A549 (cell line): ENCODE results near the gene ACBD5. TPM values are rescaled to one million over a fixed set of nuclear protein-coding genes. Genes with fewer than 3 reads are reported as not detected.

ENCODE experiments used
- CHD2 ChIP-seq: fragments of 150-350 bp; IDR thresholded peaks from 2 replicates; pipeline ENCODE4 v1.6.1; 2014; ENCODE audit warnings: low read length; ENCODE audit not compliant: partially characterized antibody
- CTCF ChIP-seq: fragments of >200 bp; sonication (Bioruptor Twin); formaldehyde crosslinking; IDR thresholded peaks from 3 replicates; pipeline ENCODE4 v1.5.1; 2016
- EHF ChIP-seq: fragments of 250-450 bp; sonication (Bioruptor Pico); IDR thresholded peaks from 2 replicates; pipeline ENCODE4 v1.5.0; 2020; ENCODE audit warnings: mild to moderate bottlenecking
- ELK1 ChIP-seq: fragments of 150-350 bp; IDR thresholded peaks from 2 replicates; pipeline ENCODE4 v1.6.1; 2014; ENCODE audit warnings: low read depth, mild to moderate bottlenecking, low read length
- FOSL2 ChIP-seq, 2 experiments: fragments of 450-650 bp in 1 of 2; fragments of >200 bp in 1 of 2; sonication (Bioruptor Twin) in 1 of 2; formaldehyde crosslinking; IDR thresholded peaks; 2 replicates each; pipeline versions ENCODE4 v1.5.0 to v1.6.1; 2016 to 2020; ENCODE audit warnings: mild to moderate bottlenecking in 1 of 2, moderate library complexity in 1 of 2
- GATA3 ChIP-seq: IDR thresholded peaks from 2 replicates; pipeline ENCODE4 v1.6.1; 2012; ENCODE audit warnings: borderline replicate concordance
- HDAC2 ChIP-seq: fragments of 200-600 bp; sonication (generic); IDR thresholded peaks from 2 replicates; pipeline ENCODE4 v1.6.1; 2016
- HEYL ChIP-seq: fragments of 250-450 bp; sonication (Bioruptor Pico); IDR thresholded peaks from 2 replicates; pipeline ENCODE4 v1.8.0; 2021; ENCODE audit warnings: mild to moderate bottlenecking, moderate library complexity
- HOXA7 ChIP-seq: fragments of 250-450 bp; sonication (Bioruptor Pico); IDR thresholded peaks from 2 replicates; pipeline ENCODE4 v1.5.0; 2020; ENCODE audit warnings: mild to moderate bottlenecking, moderate library complexity
- HOXB13 ChIP-seq: fragments of 250-450 bp; sonication (Bioruptor Pico); IDR thresholded peaks from 2 replicates; pipeline ENCODE4 v1.5.0; 2020; ENCODE audit warnings: low read depth, mild to moderate bottlenecking, moderate library complexity
- JUNB ChIP-seq: fragments of >200 bp; sonication (Bioruptor Twin); formaldehyde crosslinking; IDR thresholded peaks from 2 replicates; pipeline ENCODE4 v1.6.1; 2016
- KDM5A ChIP-seq: fragments of 200-600 bp; sonication (generic); IDR thresholded peaks from 2 replicates; pipeline ENCODE4 v1.6.1; 2016; ENCODE audit warnings: antibody characterized with exemption, mild to moderate bottlenecking
- MAX ChIP-seq: IDR thresholded peaks from 2 replicates; pipeline ENCODE4 v1.6.1; 2012
- MYC ChIP-seq: IDR thresholded peaks from 2 replicates; pipeline ENCODE4 v1.6.1; 2012; ENCODE audit warnings: mild to moderate bottlenecking, inconsistent platforms, low read length, improper control_type of control experiment, borderline replicate concordance
- NPAS2 ChIP-seq: fragments of 250-450 bp; sonication (Bioruptor Pico); IDR thresholded peaks from 2 replicates; pipeline ENCODE4 v1.8.0; 2022; ENCODE audit warnings: mild to moderate bottlenecking, moderate library complexity, borderline replicate concordance
- NR3C1 ChIP-seq: fragments of >200 bp; sonication (Bioruptor Twin); formaldehyde crosslinking; IDR thresholded peaks from 3 replicates; pipeline ENCODE4 v1.6.1; 2017
- POLR2A ChIP-seq: IDR thresholded peaks from 2 replicates; pipeline ENCODE4 v1.6.1; 2012; ENCODE audit warnings: mild to moderate bottlenecking, low read length
- RAD21 ChIP-seq, 2 experiments: fragments of >200 bp in 1 of 2; sonication (Bioruptor Twin) in 1 of 2; formaldehyde crosslinking in 1 of 2; IDR thresholded peaks in 1 of 2; conservative IDR thresholded peaks in 1 of 2; 2 replicates in 1 of 2; 3 replicates in 1 of 2; pipeline ENCODE4 v1.6.1; 2012 to 2018; ENCODE audit warnings: inconsistent platforms in 1 of 2
- RARB ChIP-seq: fragments of 250-450 bp; sonication (Bioruptor Pico); IDR thresholded peaks from 2 replicates; pipeline ENCODE4 v1.8.0; 2021; ENCODE audit warnings: mild to moderate bottlenecking, moderate library complexity
- RCOR1 ChIP-seq: fragments of 150-350 bp; IDR thresholded peaks from 2 replicates; pipeline ENCODE4 v1.6.1; 2014; ENCODE audit warnings: antibody characterized with exemption, low read length, low read depth
- RFX5 ChIP-seq: fragments of 450-650 bp; IDR thresholded peaks from 2 replicates; pipeline ENCODE4 v1.7.1; 2014; ENCODE audit warnings: antibody characterized with exemption, mild to moderate bottlenecking, moderate library complexity
- RNF2 ChIP-seq: fragments of 200-600 bp; sonication (generic); IDR thresholded peaks from 2 replicates; pipeline ENCODE4 v1.6.1; 2016; ENCODE audit warnings: low read depth, mild to moderate bottlenecking, antibody characterized with exemption, moderate library complexity, borderline replicate concordance
- SMC3 ChIP-seq: fragments of >200 bp; sonication (Bioruptor Twin); formaldehyde crosslinking; IDR thresholded peaks from 3 replicates; pipeline ENCODE4 v1.6.1; 2018; ENCODE audit warnings: inconsistent platforms
- SREBF2 ChIP-seq: fragments of 450-650 bp; IDR thresholded peaks from 2 replicates; pipeline ENCODE4 v1.6.1; 2014; ENCODE audit warnings: mild to moderate bottlenecking, moderate library complexity
- TFCP2L1 ChIP-seq: fragments of 250-450 bp; sonication (Bioruptor Pico); IDR thresholded peaks from 2 replicates; pipeline ENCODE4 v1.5.0; 2021; ENCODE audit warnings: mild to moderate bottlenecking
- TP53 ChIP-seq: fragments of 250-450 bp; sonication (Bioruptor Pico); IDR thresholded peaks from 2 replicates; pipeline ENCODE4 v1.5.0; 2021; ENCODE audit warnings: mild to moderate bottlenecking, moderate library complexity
- ZFP36 ChIP-seq: fragments of 450-650 bp; IDR thresholded peaks from 2 replicates; pipeline ENCODE4 v1.6.1; 2014; ENCODE audit warnings: borderline replicate concordance; ENCODE audit not compliant: partially characterized antibody
- ZSCAN20 ChIP-seq: fragments of 250-450 bp; sonication (Bioruptor Pico); IDR thresholded peaks from 2 replicates; pipeline ENCODE4 v1.8.0; 2022; ENCODE audit warnings: mild to moderate bottlenecking, moderate library complexity
- polyA plus RNA-seq, 4 experiments: library from polyadenylated mRNA; depleted of rRNA in 3 of 4; stranded (reverse); fragments of >200 nt; fragmentation: RNase III in 1 of 4; extraction: RNeasy Plus Mini Kit Qiagen cat#74134 plus additional on column Dnase treatment in 1 of 4; gene quantifications; 2 replicates in 3 of 4; 3 replicates in 1 of 4; pipeline ENCODE4 v1.2.3, GENCODE V29; 2011 to 2017

Gene ACBD5
- polyA plus RNA-seq, 2 of the 4 experiments (the other 2 are of a cell fraction): 35.9 to 55.8 TPM

GRCh38 chr10:27241652-27242472, 1.3 kb upstream of the ACBD5 start (continued):
- TF ChIP-seq JUNB (no peak), TP53 (CRISPR knock-in tag) (no peak), MAX (peak; percentile 61; the same call in 1 of the 2 replicates), GATA3 (peak; percentile 24; the same call in 1 of the 2 replicates), EHF (CRISPR knock-in tag) (peak; percentile 76; the same call in 1 of the 2 replicates), SMC3 (no peak), TFCP2L1 (CRISPR knock-in tag) (no peak), HOXA7 (CRISPR knock-in tag) (no peak), SREBF2 (no peak), ZSCAN20 (CRISPR knock-in tag) (peak; percentile 62; the same call in 1 of the 2 replicates), NPAS2 (CRISPR knock-in tag) (no peak), RARB (CRISPR knock-in tag) (no peak), ELK1 (peak; percentile 31; the same call in 1 of the 2 replicates), CHD2 (no peak), FOSL2 (IDR thresholded peaks at IDR 0.05) (no peak), FOSL2 (CRISPR knock-in tag; IDR thresholded peaks at IDR 0.05) (peak; percentile 8; the same call in 1 of the 2 replicates), RCOR1 (no peak), HOXB13 (CRISPR knock-in tag) (peak; percentile 85), MYC (no peak), NR3C1 (no peak), HEYL (CRISPR knock-in tag) (peak; percentile 87), KDM5A (no peak), RNF2 (no peak), CTCF (peak; percentile 18; the same call in 1 of the 3 replicates), ZFP36 (no peak), RFX5 (no peak), POLR2A (peak; percentile 80), RAD21 (conservative IDR thresholded peaks at IDR 0.05 in 1 of 2, IDR thresholded peaks at IDR 0.05 in 1 of 2) (peak in 1 of 2 experiments; percentile 27; a peak in 1 of 5 replicates), HDAC2 (no peak)
